ENCODE data around the gene GABBR2. TPM values are rescaled to one million over a fixed set of nuclear protein-coding genes. Genes with fewer than 3 reads are reported as not detected.

The GABBR2 gene
- polyA plus RNA-seq, 1 of the 3 experiments (the other 2 are of a cell fraction), result not detected

GRCh38 chr9:98515506-98516204 is 193.1 kb downstream of the GABBR2 start:
- 59% methylated on average over 4 of the region's 4 CpGs for WGBS (ENCODE audit: low lambda C conversion rate)
- H3K27ac ChIP-seq (ENCODE audit: low read depth in 2 of 2, low read length in 1 of 2), result no peak overlapping the region
- H3K4me1 ChIP-seq (ENCODE audit: control insufficient read depth in 1 of 2, insufficient read depth in 2 of 2, low read depth in 1 of 2, low read length in 1 of 2), result no peaks in the 10 kb centered on the region; a peak in 1 of 4 replicates
- peaks cover 1% of the 10 kb centered on the region for H3F3A ChIP-seq (replicated peaks; ENCODE audit: insufficient read depth)
- CTCF ChIA-PET, result no interaction called here
- no peaks in the 10 kb centered on the region for H3K9me2 ChIP-seq
- no peaks in the 10 kb centered on the region for H3K79me2 ChIP-seq (ENCODE audit: insufficient read depth)
- no peak overlapping the region for H3K4me2 ChIP-seq
- TF ChIP-seq USF1 (IDR thresholded peaks at IDR 0.05; ENCODE audit: borderline replicate concordance, low read depth) (no peak), PBX3 (IDR thresholded peaks at IDR 0.05) (no peak), MXI1 (IDR thresholded peaks at IDR 0.05; ENCODE audit: low read depth, low read length) (no peak), RFX5 (IDR thresholded peaks at IDR 0.05; ENCODE audit: low read length) (no peak), IRF3 (IDR thresholded peaks at IDR 0.05; ENCODE audit: low read depth, low read length) (no peak)
- H2AFZ ChIP-seq (ENCODE audit: low read depth), result no peak overlapping the region
- H3K27me3 ChIP-seq (ENCODE audit: insufficient read depth), result no peaks in the 10 kb centered on the region
- POLR2A ChIA-PET, result no interaction called here
- H3K36me3 ChIP-seq (replicated peaks in 1 of 2; ENCODE audit: control insufficient read depth in 1 of 2, insufficient read depth in 2 of 2, low read length in 1 of 2), result no peaks in the 10 kb centered on the region
- H3K9ac ChIP-seq, result no peak overlapping the region
- no peak overlapping the region for H3K4me3 ChIP-seq (ENCODE audit: low read depth in 2 of 2, low read length in 1 of 2)
- no peaks in the 10 kb centered on the region for H3K9me3 ChIP-seq
- no peaks in the 10 kb centered on the region for H4K20me1 ChIP-seq (ENCODE audit: insufficient read depth)
- no peak for DNase-seq

GRCh38 chr9:98514841-98515240 is 193.9 kb downstream of the GABBR2 start:
- no peak for DNase-seq
- H3K9me3 ChIP-seq, result no peaks in the 10 kb centered on the region
- no peaks in the 10 kb centered on the region for H4K20me1 ChIP-seq (ENCODE audit: insufficient read depth)
- H3K9me2 ChIP-seq, result no peaks in the 10 kb centered on the region
- H3K27me3 ChIP-seq (ENCODE audit: insufficient read depth), result no peaks in the 10 kb centered on the region
- H3K4me3 ChIP-seq (ENCODE audit: low read depth in 2 of 2, low read length in 1 of 2), result no peak overlapping the region
- no peak overlapping the region for H2AFZ ChIP-seq (ENCODE audit: low read depth)
- H3K27ac ChIP-seq (ENCODE audit: low read depth in 2 of 2, low read length in 1 of 2), result no peak overlapping the region
- no peaks in the 10 kb centered on the region for H3K79me2 ChIP-seq (ENCODE audit: insufficient read depth)
- CTCF ChIA-PET, result no interaction called here
- H3K36me3 ChIP-seq (replicated peaks in 1 of 2; ENCODE audit: control insufficient read depth in 1 of 2, insufficient read depth in 2 of 2, low read length in 1 of 2), result no peaks in the 10 kb centered on the region
- no peak overlapping the region for H3K4me2 ChIP-seq
- H3K4me1 ChIP-seq (ENCODE audit: control insufficient read depth in 1 of 2, insufficient read depth in 2 of 2, low read depth in 1 of 2, low read length in 1 of 2), result no peaks in the 10 kb centered on the region
- no peak overlapping the region for H3K9ac ChIP-seq
- WGBS (ENCODE audit: low lambda C conversion rate), result 34% methylated on average over 6 of the region's 6 CpGs
- TF ChIP-seq GABPA (IDR thresholded peaks at IDR 0.05; ENCODE audit: low read depth) (no peak), RAD21 (IDR thresholded peaks at IDR 0.05; ENCODE audit: low read length) (no peak), RCOR1 (IDR thresholded peaks at IDR 0.05; ENCODE audit: low read length) (no peak), MAX (IDR thresholded peaks at IDR 0.05; ENCODE audit: low read depth) (no peak), MXI1 (IDR thresholded peaks at IDR 0.05; ENCODE audit: low read depth, low read length) (no peak), MEF2A (IDR thresholded peaks at IDR 0.05; ENCODE audit: borderline replicate concordance, low read depth) (no peak), REST (IDR thresholded peaks at IDR 0.05; ENCODE audit: low read depth, low read length) (no peak), JUND (IDR thresholded peaks at IDR 0.05) (no peak), EP300 (IDR thresholded peaks at IDR 0.05; ENCODE audit: borderline replicate concordance in 1 of 2, low read depth in 1 of 2, low read length in 1 of 2) (no peak), FOXJ3 (CRISPR knock-in tag; IDR thresholded peaks at IDR 0.05) (no peak), CTCF (IDR thresholded peaks at IDR 0.05) (no peak), SIN3A (IDR thresholded peaks at IDR 0.05; ENCODE audit: borderline replicate concordance, low read depth, low read length) (no peak)
- no peaks in the 10 kb centered on the region for H3F3A ChIP-seq (replicated peaks; ENCODE audit: insufficient read depth)
- POLR2A ChIA-PET, result no interaction called here
